Epidermal melanocyte (primary cell): ENCODE results near the gene RAP1GAP2.
A peak's percentile ranks its signal among the peaks of the same experiment; 100 is the strongest.

ENCODE experiments used
- DNase-seq: peaks from one replicate; pipeline ENCODE4 v3.0.0; 2011; ENCODE audit warnings: low spot score; ENCODE audit not compliant: insufficient read length

RAP1GAP2 gene

DNA sequence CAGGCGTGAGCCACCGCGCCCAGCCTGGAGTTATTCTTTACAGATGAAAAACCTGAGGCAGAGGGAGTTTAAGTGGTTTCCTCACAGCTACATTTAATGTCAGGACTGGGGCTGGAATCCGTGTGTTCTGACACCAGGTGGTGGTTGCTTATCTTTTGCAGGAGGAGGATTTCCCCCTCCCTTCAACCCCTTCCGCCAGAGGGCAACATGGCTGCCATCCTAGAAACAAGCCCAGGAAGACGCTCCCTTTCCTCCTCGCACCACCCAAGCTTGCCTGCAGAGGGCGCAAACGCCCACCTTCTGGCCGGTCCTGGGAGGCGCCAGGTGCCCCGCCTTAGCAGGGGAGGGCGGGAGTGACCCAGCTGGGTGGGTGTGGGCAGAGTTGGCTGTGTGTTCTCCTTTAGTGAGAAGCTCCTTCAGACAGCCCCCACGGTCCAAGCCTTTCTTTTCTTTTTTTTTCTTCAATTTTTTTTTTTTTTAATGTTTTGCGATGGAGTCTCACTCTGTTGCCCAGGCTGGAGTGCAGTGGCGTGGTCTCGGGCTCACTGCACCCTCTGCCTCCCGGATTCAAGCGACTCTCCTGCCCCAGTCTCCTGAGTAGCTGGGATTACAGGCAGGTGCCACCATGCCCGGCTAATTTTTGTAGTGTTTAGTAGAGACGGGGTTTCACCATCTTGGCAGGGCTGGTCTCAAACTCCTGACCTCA, 9.9 kb upstream of the RAP1GAP2 start:
- peak; percentile 31 for DNase-seq

- DNase-seq = no peak
Measured at GRCh38 chr17:2789700-2790099, 6.5 kb upstream of the RAP1GAP2 start.

DNA sequence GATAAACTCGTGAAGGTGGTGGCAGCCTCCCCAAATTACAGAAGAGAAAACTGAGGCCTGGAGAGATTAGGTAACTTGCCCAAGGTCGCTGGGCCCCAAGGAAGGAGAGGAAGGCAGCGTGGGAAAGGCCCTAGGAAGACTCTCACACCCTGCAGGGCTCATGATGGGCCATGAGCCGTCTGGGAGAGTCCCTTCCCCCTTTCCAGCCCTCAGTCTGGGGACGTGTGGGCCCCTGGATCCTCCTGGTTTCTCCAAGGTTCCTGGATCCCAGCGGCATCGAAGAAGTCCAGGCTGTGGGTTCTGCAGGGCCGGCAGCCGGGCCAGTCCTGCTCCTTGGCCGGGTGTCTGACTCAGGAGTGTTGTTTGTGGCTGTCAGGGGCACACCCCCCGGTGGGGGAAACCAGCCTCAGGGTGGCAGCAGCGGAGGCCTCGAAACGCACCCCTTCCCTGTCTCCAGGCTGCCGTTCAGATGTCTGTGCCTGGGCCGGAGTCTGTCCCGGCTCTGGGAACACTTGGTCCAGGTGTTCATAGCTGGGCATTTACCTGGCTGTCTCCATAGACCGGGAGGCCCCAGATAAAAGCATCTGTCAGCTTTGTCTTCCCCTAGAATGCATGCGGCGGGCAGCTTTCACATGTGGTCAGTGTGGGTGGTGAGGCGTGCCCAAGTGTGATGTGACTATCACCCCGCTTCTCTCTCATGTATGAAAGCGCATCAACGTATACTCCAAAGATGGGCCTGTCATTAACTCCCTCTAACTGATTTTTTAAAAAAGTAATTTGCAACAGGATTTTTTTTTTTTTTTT, 3.7 kb upstream of the RAP1GAP2 start:
- no peak for DNase-seq

DNA sequence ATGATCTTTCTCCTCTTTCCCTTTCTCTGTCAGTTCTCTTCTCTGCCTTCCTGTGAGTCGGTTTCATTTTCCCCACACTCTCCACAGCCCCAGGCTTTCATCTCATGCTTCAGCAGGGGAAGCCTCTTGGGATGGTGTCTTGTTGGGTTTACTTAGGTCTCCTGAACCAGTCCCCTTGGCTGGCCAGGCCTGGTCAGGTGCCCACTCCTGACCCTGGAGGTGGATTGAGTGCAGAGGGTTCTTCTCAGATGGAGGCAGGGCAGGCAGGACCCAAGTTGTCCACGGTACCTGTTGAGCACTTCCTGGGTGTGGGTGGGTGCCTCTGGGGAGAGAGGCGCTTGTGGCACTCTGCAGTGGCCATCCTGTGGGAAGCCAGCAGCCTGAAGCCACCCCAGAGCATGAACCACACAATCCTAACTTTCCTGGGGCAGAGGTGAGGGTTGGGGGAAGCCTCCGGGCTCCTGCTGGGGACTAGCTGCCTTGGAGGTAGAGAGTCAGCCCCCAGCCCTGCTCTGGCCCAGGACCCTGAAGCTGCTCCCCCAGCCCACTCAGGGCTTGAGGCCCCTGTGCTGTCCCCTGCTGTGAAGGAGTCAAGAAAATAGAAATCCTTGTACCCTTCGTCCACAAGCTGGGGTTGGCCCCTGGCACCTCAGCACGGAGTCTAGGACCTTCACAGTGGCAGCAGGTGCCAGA, 2.0 kb upstream of the RAP1GAP2 start:
- DNase-seq = no peak

DNA sequence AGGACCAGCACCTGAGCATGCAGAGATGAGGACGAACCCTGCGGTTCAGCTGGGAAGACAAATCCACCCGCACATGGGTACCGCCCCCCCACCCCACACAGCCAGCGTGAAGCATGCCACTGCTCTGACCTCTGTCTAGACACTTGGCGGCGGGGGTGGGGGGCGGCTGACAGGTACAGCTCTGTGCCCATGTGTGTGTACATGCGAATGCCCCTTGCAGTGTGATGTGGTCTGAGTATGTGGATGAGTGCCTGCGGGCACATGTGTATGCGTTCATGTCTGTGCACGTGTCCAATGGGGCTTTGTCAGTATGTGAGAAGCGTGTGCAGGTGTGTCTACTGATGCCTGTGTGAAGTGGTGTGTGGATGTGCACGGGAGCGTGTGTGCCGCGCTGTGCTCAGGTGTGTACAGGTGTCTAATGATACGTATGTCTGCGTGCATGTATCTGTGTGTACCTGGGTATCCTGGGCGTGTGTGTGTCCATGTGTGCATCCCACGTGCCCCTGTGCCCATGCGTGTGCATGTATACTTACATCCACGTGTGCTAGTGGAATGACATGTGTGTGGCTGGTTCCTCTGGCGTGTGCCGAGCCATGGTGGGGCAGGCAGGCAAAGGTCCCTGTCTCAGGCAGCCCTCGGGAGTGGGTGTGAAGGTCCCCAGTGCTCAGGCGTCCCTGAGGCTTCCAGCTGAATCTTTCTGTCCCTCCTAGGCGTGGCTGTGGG, 636 bp upstream of the RAP1GAP2 start:
- no peak for DNase-seq

GRCh38 chr17:2797226-2797625, 988 bp downstream of the RAP1GAP2 start:
- DNase-seq = no peak

DNA sequence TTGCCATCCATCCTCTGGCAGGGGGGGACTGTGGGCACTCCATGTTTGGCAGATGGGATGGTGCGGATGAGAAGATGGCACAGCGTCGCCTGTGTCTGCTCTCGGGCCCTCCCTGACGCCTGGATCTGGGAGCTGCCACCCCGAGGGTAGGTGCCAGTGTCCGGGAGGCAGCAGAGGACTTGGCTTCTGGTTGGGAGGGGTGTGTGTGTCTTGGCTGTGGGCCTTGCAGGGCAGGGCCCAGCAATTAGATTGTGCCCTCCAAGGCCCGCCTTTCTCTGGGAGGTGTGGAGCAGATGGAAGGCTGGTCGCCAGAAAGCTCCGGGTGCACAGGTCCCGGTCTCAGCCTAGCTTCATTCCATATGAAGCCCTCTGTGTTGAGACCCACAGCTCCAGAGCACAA, 1.4 kb downstream of the RAP1GAP2 start:
- DNase-seq = no peak

DNA sequence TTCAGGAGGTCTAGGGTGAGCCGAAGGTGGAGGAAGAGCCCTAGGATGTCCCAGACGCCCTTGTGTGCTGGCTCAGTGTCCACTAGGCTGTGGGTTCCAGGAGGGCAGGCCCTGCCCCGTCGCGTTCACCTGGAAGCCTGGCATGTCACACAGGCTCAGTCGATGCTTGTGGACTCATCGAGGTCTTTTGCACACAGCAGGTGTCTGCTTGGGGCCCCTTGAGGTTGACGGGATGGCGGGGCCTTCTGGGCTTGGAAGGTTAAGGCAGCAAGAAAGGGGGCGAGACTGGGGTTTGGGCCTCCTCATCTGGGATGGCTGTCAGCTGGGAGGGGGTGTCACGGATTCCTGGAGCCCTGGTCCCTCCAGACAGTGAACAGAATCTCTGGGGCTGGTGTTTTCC, 1.9 kb downstream of the RAP1GAP2 start:
- no peak for DNase-seq

- no peak for DNase-seq
Measured at GRCh38 chr17:2798678-2799077, 2.4 kb downstream of the RAP1GAP2 start.

- no peak for DNase-seq
Measured at GRCh38 chr17:2799653-2800052, 3.4 kb downstream of the RAP1GAP2 start.

DNA sequence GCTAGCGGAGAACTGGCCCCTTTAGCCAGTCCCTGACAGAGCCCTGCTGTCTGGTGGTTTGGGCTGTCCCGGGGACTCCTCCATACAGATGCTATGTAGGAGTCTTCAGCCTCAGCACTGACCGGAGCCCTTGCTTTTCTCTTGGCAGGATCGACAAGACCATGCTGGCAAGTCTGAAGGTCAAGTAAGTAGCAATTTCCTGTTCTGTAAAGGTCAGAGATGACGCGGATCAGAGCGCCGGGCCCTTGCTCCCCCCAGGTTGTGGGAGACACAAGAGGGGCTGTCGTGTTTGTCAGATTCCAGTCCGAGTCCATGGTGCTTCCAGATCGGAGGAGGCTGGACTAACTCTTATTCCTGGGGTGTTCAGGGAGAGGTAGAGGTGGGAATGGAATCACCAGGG, 4.1 kb downstream of the RAP1GAP2 start:
- DNase-seq = no peak

GRCh38 chr17:2801841-2802240, 5.6 kb downstream of the RAP1GAP2 start:
- DNase-seq = no peak

DNA sequence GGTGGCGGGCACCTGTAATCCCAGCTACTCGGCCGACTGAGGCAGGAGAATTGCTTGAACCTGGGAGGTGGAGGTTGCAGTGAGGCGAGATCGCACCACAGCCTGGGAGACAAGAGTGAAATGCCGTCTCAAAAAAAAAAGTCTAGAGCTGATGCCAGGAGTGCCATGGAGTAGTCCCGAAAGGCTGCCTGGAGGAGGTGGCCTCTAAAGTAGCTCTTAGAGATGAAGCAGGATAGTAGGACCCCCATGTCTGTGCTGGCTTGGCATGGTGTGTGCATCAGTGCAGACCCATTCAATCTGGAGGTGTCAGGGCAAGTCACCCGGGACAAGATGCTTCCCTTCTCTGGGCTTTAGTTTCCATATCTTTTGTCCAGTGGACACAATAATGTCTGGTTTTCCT, 6.3 kb downstream of the RAP1GAP2 start:
- no peak for DNase-seq

GRCh38 chr17:2803386-2803785, 7.1 kb downstream of the RAP1GAP2 start:
- no peak for DNase-seq

DNA sequence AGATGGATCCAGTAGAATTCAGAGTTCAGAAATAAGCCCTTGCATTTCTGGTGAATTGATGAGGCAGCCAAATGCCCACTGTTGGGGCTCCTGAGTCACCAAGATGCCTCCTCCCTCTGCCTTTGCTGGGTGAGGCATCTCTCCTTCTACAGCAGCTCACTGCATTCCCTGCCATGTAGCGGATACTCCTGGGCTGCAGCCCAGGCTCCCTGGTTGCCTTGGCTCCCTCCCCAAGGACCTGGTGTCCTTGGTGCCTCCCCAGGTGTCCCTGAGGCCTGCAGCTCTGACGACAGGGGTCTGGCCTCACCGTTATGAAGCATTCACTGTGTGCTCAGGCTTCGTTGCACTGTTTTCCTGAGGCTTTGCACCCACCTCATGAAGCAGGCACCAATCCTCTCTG, 7.7 kb downstream of the RAP1GAP2 start:
- no peak for DNase-seq

- no peak for DNase-seq
Measured at GRCh38 chr17:2804912-2805311, 8.7 kb downstream of the RAP1GAP2 start.

GRCh38 chr17:2805961-2806360, 9.7 kb downstream of the RAP1GAP2 start:
- no peak for DNase-seq

GRCh38 chr17:2808367-2809335, 12.4 kb downstream of the RAP1GAP2 start:
- DNase-seq = no peak

GRCh38 chr17:2809337-2809736, 13.1 kb downstream of the RAP1GAP2 start:
- DNase-seq = no peak

DNA sequence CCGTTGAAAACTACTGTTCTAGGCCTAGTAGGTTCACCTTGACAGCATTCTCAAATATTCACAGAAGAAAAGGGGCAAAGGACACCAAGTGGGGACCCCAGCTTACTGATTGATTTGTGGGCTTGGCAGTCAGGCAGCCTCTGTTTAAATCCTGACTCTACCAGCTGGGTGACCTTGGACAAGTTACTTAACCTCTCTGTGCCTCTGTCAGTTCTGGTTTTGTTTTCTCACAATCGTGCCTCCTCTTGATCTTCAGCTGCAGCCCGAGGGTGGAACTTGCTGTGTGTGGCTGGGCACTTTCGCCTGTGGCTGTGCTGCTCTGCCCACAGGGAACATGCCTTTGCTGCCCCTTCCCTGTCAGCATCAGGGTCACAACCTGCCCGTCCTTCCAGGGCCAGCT, 17.8 kb downstream of the RAP1GAP2 start:
- no peak for DNase-seq
